ENCODE results near the gene ATF1. TPM values are rescaled to one million over a fixed set of nuclear protein-coding genes. Genes with fewer than 3 reads are reported as not detected.

ATF1 gene
- total and polyA plus RNA-seq, 10 of the 15 experiments (the other 5 are each of a cell fraction or from before 2014, with no cell fraction given), result 15.4 to 92.0 (median 33.6) TPM

- TF ChIP-seq TAF1 (IDR thresholded peaks at IDR 0.05; ENCODE audit: borderline replicate concordance, low read depth, low read length), result no peak
- TF ChIP-seq STAT3 (IDR thresholded peaks at IDR 0.05; ENCODE audit: low read depth, low read length), result no peak
- TF ChIP-seq BCL3 (IDR thresholded peaks at IDR 0.05; ENCODE audit: borderline replicate concordance, insufficient read depth, low read depth, low read length, poor library complexity, severe bottlenecking), result no peak
- no peak for TF ChIP-seq HCFC1 (IDR thresholded peaks at IDR 0.05; ENCODE audit: low read length)
- no peak for TF ChIP-seq PKNOX1 (IDR thresholded peaks at IDR 0.05)
These were observed 77.0 kb downstream of the ATF1 start (continued) for GRCh38 chr12:50840809-50841487.

GRCh38 chr12:50841716-50842531, 78.0 kb downstream of the ATF1 start:
- ATAC-seq (no peak), DNase-seq (ENCODE audit: low read depth, low spot score) (no peak), FAIRE-seq (no peak)
- intact Hi-C loops (cut with micrococcal nuclease; ENCODE audit: unreplicated experiment), result no loop called here
- ChIA-PET RAD21 (ENCODE audit: unreplicated experiment) (no interaction called here), SMC1A (ENCODE audit: uncharacterized antibody, unreplicated experiment) (no interaction called here), POLR2A (no interaction called here), CTCF (interaction anchor here (0.6 to 0.9 kb wide), 2 partner anchors 10 to 11 kb away, joined by 3 read pairs; no protein-coding TSS in a partner anchor)
- H3K27ac ChIP-seq (ENCODE audit: control insufficient read depth, insufficient read depth), result no peak overlapping the region
- peaks cover 2% of the 10 kb centered on the region; the same call in 1 of the 3 replicates for H3K9me3 ChIP-seq (replicated peaks; ENCODE audit: control insufficient read depth, insufficient read depth, low read length)
- no peaks in the 10 kb centered on the region for H3K36me3 ChIP-seq (ENCODE audit: control insufficient read depth in 2 of 2, insufficient read depth in 2 of 2, low read length in 1 of 2)
- in situ Hi-C loops (cut with MboI), result no loop called here
- no peaks in the 10 kb centered on the region for H3K4me1 ChIP-seq (ENCODE audit: control insufficient read depth, insufficient read depth, low read length)
- no peak overlapping the region for H3K9ac ChIP-seq (ENCODE audit: control insufficient read depth, insufficient read depth, low read length)
- H3K4me3 ChIP-seq, result no peak overlapping the region
- 14% methylated on average over 7 of the region's 7 CpGs for WGBS (ENCODE audit: insufficient coverage, insufficient replicate concordance, low lambda C conversion rate, missing lambda C conversion rate)
- H3K4me2 ChIP-seq (ENCODE audit: control insufficient read depth, insufficient read depth), result no peak overlapping the region
- H2AFZ ChIP-seq (ENCODE audit: control insufficient read depth, low read depth, low read length), result no peak overlapping the region
- H3K27me3 ChIP-seq (replicated peaks in 1 of 2; ENCODE audit: control insufficient read depth in 2 of 2, insufficient read depth in 2 of 2, low read length in 1 of 2), result no peaks in the 10 kb centered on the region
- BruUV-seq (replicated peaks), result no TSS peak
- H3K79me2 ChIP-seq (ENCODE audit: control insufficient read depth, insufficient read depth, low read length), result no peaks in the 10 kb centered on the region
- no peaks in the 10 kb centered on the region for H4K20me1 ChIP-seq (ENCODE audit: control insufficient read depth, insufficient read depth)
- TF ChIP-seq MAX (IDR thresholded peaks at IDR 0.05; ENCODE audit: low read depth, low read length), result no peak
- no peak for TF ChIP-seq EZH2 (IDR thresholded peaks at IDR 0.05; ENCODE audit: borderline replicate concordance, control insufficient read depth, low read depth, low read length)
- no peak for TF ChIP-seq ZNF592 (IDR thresholded peaks at IDR 0.05)
- no peak for TF ChIP-seq ATF2 (IDR thresholded peaks at IDR 0.05; ENCODE audit: low read length)
- TF ChIP-seq HCFC1 (IDR thresholded peaks at IDR 0.05; ENCODE audit: low read length), result no peak
- TF ChIP-seq BACH1 (IDR thresholded peaks at IDR 0.05; ENCODE audit: borderline replicate concordance), result no peak

All from GM12878 (cell line).